ENCODE measurements around the gene MEGF8.
A peak's percentile ranks its signal among the peaks of the same experiment; 100 is the strongest.

MEGF8 gene

DNA sequence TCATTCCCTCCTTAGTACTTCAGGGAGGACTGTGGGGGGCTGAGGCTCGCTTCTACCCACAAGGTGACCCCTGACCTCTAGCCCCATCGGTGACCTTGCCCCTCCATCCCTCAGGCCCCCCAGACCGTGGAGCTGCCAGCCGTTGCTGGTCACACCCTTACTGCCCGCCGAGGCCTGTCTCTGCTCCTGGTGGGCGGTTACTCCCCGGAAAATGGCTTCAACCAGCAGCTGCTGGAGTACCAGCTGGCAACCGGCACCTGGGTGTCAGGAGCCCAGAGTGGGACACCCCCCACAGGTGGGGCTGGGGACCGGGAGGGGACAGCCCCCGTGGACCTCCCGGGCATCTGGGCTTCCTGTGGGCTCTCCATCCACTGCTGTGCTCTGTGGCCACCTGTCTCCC, 31.9 kb downstream of the MEGF8 start:
- no peak for DNase-seq

DNA sequence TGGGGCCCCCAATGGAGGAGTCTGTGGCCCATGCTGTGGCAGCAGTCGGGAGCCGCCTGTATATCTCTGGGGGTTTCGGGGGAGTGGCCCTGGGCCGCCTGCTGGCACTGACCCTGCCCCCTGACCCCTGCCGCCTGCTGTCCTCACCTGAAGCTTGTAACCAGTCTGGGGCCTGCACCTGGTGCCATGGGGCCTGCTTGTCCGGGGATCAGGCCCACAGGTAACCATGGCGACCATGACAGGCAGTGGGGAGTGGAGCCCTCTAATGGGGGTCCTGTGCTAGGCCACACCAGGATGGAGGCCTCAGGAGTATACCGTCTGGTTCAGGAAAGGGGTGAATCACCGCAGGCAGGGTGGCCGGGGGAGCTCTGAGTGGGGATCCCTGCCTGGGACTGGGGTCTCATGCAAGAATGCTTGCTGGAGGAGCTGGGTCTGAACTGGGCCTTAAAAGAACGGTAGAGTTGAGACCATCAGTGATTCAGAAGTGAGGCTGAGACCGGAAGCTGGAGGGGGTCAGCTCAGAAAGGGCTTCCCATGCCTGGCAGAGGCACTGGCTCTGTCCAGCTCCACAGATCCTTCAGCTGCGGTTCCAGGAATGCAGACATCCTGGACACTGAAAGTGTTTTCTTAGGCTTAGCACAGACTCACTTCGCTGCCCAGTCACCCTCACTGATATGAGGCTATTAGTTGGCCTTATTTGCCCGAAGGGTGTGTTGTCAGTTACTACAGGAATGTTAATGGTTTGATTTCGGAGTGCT, 35.5 kb downstream of the MEGF8 start:
- DNase-seq, result no peak

- DNase-seq, result no peak
These were observed 36.1 kb downstream of the MEGF8 start for GRCh38 chr19:42361545-42361910.

DNA sequence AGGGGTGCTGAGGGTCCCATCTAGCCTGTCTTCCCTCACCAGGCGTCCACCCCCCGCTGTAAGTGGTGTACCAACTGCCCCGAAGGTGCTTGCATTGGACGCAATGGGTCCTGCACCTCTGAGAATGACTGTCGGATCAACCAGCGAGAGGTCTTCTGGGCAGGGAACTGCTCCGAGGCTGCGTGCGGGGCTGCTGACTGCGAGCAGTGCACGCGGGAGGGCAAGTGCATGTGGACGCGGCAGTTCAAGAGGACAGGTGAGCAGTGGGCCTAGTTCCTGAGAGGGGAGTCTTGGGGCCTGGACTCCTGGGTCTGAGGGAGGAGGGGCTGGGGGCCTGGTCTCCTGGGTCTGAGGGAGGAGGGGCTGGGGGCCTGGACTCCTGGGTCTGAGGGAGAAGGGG, 36.9 kb downstream of the MEGF8 start:
- DNase-seq, result no peak

DNA sequence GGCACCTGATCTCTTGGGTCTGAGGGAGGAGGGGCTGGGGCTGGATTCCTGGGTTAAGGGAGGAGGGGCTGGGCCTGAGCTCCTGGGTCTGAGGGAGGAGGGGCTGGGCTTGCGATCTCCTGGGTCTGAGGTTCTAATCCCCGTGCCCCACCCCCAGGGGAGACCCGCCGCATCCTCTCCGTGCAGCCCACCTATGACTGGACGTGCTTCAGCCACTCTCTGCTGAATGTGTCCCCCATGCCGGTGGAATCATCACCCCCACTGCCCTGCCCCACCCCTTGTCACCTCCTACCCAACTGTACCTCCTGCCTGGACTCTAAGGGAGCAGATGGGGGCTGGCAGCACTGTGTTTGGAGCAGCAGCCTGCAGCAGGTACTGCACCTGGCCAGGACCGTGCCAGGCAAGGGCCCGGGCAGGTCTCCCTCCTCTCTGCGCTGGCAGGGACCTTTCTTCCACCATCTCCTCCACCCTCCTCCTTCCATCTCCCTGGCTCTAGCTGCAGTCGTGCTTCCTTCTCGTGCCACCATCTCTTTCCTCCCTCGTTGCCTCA, 37.5 kb downstream of the MEGF8 start:
- DNase-seq, result no peak

- DNase-seq, result no peak
These were observed 38.3 kb downstream of the MEGF8 start for GRCh38 chr19:42363614-42364346.

DNA sequence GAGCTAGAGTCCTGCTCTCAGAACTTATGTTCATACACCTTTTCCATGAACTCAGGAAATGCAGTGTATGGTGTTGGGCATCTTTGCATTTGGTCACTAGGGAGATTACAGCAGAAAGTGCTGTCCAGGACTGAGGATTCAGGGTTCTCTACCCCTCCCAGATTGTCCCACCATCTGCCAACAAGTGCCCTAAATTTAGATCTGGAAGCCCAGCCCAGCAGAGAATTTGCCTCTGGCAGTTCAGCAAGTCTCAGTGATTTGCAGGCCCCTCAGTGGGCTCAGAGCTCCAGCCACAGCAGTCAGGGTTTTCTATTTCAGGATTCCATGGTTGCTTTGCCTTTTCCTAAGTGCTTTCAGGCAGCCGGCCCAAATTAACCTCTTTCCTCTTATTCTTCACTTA, 41.2 kb downstream of the MEGF8 start:
- DNase-seq, result no peak

DNA sequence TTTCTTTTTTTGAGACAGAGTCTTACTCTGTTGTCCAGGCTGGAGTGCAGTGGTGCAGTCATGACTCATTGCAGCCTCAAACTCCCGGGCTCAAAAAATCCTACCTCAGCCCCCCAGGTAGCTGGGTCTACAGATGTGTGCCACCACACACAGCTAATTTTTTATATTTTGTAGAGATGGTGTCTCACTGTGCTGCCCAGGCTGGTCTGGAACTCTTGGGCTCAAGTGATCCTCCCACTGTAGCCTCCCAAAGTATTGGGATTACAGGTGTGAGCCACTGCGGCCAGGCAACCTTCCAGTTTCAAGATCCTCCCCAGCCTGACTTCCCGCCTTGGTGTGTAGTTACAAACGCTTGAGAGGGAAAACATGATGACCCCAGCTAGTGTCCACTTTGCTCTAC, 42.5 kb downstream of the MEGF8 start:
- DNase-seq, result no peak

DNA sequence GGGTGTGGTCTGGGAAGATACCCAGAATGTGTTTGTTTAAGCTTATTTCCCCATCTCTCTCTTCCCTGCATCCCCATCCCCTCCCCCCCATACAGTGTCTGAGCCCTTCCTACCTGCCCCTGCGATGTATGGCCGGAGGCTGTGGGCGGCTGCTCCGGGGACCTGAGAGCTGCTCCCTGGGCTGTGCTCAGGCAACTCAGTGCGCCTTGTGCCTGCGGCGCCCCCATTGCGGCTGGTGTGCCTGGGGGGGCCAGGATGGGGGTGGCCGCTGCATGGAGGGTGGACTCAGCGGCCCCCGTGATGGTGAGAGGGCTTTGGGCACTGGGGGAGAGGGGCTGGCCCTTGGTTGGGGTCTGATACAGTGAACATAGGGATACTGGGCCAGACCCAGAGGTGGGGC, 42.9 kb downstream of the MEGF8 start:
- DNase-seq, result no peak

- no peak for DNase-seq
These were observed 43.3 kb downstream of the MEGF8 start for GRCh38 chr19:42368765-42369164.

GRCh38 chr19:42369433-42370067, 44.1 kb downstream of the MEGF8 start:
- DNase-seq, result no peak

DNA sequence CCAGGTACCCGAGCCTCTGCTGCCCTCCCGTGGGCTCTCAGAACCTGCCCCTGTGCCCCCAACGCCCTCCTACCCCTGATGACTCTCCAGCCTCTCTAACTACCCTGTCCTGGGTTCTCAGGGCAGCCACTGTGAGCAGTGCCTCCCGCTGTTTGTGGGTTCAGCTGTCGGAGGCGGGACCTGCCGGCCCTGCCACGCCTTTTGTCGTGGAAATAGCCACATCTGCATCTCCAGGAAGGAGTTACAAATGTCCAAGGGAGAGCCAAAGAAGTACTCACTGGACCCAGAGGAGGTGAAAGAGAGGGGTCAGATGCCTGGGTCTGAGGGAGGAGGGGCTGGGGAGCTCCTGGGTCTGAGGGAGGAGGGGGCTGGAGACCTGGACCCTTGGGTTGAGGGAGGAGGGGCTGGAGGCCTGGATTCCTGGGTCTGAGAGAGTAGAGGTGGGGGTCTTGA, 44.7 kb downstream of the MEGF8 start:
- DNase-seq, result no peak

DNA sequence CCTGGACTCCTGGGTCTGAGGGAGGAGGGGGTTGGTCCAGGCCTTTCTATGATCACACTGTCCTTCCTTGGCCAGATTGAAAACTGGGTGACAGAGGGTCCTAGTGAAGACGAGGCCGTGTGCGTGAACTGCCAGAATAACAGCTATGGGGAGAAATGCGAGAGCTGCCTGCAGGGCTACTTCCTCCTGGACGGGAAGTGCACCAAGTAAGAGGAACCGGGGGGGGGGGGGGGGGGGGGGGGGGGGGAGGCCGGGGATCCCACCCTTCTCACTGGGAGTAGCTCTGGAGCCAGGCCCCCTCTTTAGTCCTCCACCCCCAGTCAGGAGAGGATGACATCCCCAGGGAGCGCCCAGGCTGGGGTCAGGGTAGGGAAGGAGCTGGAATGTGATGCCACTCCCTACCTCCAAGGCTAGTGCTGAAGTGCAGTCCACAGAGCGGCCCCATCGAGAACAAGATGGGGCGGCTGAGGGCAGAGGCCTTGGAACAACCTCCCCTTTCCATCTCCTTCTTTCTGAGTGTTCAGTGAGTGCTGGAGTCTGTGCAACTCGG, 45.3 kb downstream of the MEGF8 start:
- no peak for DNase-seq

DNA sequence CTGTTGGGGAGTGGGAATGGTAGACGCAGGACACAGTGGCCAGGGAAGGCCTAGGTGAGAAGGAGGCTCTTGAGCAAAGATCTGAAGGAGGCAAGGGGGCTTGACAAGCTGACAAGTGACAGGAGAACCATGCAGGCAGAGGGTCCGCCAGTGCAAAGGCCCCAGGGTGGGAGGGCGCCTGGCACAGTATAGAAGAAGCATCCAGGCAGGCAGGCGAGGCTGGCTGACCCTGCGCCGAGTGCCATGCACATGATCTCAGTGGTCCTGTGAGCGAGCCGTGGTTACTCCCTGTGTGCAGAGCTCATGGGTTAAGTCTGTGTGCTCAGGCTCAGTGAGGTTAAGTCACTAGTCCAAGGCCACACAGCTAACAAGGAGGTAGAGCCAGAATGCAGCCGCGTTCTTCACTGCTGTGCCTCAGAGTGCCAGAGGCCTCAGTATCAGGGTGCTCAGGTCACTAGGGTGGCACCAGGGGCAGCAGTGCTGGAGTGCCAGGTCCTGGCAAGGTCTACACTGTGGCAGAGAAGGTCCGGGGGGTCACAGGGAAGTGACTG, 49.5 kb downstream of the MEGF8 start:
- no peak for DNase-seq

- no peak for DNase-seq
These were observed 50.2 kb downstream of the MEGF8 start for GRCh38 chr19:42375415-42376176.

GRCh38 chr19:42376177-42376555, 50.7 kb downstream of the MEGF8 start:
- no peak for DNase-seq

GRCh38 chr19:42378225-42379215, 53.1 kb downstream of the MEGF8 start:
- DNase-seq, result no peak

- DNase-seq, result no peak
These were observed 54.7 kb downstream of the MEGF8 start for GRCh38 chr19:42380155-42380554.

GRCh38 chr19:42386974-42387707, 61.7 kb downstream of the MEGF8 start:
- DNase-seq, result peak; percentile 23 to 55

DNA sequence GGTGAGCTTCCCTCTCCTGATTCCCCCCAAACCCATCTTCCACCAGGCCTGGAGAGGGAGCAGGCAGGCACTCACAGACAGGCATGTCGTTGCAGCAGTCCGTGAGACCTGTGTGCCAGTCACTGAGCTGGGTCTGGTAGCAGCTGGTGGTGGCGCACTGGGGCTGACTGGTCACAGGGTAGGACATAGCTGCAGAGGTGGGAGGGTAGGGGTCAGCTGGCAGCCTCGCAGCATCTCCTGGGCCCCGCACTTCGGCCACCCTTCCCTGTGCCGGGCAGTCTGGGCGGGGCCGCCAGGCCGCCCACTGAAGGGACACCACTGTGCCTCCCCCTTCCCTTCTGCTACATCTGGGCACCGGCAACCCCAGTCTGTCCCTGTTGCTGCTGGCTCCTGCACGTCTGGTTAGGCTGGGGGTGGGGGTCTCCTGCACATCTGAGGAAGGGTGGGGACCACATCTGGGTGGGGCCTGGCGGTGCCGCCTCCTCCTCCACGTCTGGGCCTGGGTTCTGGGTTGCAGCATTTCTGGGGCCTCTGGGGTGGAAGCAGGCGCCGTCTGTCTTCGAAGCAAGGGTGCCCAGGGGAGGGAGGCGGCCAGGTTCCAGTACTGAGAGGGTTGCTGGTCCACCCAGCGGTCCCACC, 63.5 kb downstream of the MEGF8 start:
- DNase-seq, result no peak
